Mesothelial cell of epicardium (in vitro differentiated cells): ENCODE data around the gene ABCA3. TPM values are rescaled to one million over a fixed set of nuclear protein-coding genes. Genes with fewer than 3 reads are reported as not detected.

Source experiments
- DNase-seq, 2 experiments: peaks; one replicate each; pipeline ENCODE4 v3.0.0; 2021; ENCODE audit warnings: low spot score in 2 of 2; ENCODE audit not compliant: unreplicated experiment in 2 of 2
- H3K27ac Mint-ChIP-seq: 2 replicates; pipeline ENCODE4 v1.8.0; 2021; ENCODE audit warnings: mixed read lengths
- H3K27me3 Mint-ChIP-seq: 2 replicates; pipeline ENCODE4 v1.8.0; 2021; ENCODE audit warnings: low read depth, mixed read lengths
- H3K36me3 Mint-ChIP-seq: 2 replicates; pipeline ENCODE4 v1.8.0; 2021; ENCODE audit warnings: mixed read lengths
- H3K4me1 Mint-ChIP-seq: 2 replicates; pipeline ENCODE4 v1.8.0; 2021; ENCODE audit warnings: mixed read lengths
- H3K4me3 Mint-ChIP-seq: 2 replicates; pipeline ENCODE4 v1.8.0; 2021; ENCODE audit warnings: mild to moderate bottlenecking, moderate library complexity, mixed read lengths
- H3K9me3 Mint-ChIP-seq: 2 replicates; pipeline ENCODE4 v1.8.0; 2021; ENCODE audit warnings: mixed read lengths
- microRNA-seq: library from miRNA; unstranded; fragments of <30 nt; microRNA quantifications from one replicate; pipeline ENCODE4 v1.2.0, GENCODE V29; 2021; ENCODE audit warnings: inconsistent platforms, mixed read lengths
- total RNA-seq: library from RNA; stranded (reverse); gene quantifications from 3 replicates; pipeline ENCODE4 v1.2.1, GENCODE V29; 2021
- TF ChIP-seq, protein P1 (sequence below): fragments of 200-600 bp; sonication (generic); IDR thresholded peaks from one replicate; pipeline ENCODE4 v1.5.0; 2021; ENCODE audit warnings: antibody characterized with exemption; ENCODE audit not compliant: unreplicated experiment

The ABCA3 gene
- total RNA-seq, 1 donor from 2014 or later: 3.5 TPM

DNA sequence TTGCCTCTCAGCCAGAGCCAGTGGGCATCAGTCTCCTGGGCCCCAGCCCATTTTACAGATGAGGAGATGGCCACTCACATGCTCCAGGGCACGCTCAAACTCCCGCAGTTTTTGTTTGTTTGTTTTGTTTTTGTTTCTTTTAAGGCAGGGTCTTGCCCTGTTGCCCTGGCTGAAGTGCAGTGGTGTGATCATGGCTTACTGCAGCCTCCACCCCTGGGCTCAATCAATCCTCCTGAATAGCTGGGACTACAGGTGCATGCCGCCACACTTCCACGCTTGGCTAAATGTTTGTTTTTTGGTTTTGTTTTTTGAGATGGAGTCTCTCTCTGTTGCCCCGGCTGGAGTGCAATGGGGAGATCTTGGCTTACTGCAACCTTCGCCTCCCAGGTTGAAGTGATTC, 113.6 kb downstream of the ABCA3 start:
- TF ChIP-seq, protein P1, sequence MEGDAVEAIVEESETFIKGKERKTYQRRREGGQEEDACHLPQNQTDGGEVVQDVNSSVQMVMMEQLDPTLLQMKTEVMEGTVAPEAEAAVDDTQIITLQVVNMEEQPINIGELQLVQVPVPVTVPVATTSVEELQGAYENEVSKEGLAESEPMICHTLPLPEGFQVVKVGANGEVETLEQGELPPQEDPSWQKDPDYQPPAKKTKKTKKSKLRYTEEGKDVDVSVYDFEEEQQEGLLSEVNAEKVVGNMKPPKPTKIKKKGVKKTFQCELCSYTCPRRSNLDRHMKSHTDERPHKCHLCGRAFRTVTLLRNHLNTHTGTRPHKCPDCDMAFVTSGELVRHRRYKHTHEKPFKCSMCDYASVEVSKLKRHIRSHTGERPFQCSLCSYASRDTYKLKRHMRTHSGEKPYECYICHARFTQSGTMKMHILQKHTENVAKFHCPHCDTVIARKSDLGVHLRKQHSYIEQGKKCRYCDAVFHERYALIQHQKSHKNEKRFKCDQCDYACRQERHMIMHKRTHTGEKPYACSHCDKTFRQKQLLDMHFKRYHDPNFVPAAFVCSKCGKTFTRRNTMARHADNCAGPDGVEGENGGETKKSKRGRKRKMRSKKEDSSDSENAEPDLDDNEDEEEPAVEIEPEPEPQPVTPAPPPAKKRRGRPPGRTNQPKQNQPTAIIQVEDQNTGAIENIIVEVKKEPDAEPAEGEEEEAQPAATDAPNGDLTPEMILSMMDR: no peak
- DNase-seq: no peak
- Mint-ChIP-seq H3K9me3 (no peaks in the 10 kb centered on the region), H3K4me1 (peaks cover 11% of the 10 kb centered on the region), H3K36me3 (no peaks in the 10 kb centered on the region), H3K27me3 (no peaks in the 10 kb centered on the region), H3K4me3 (no peak overlapping the region), H3K27ac (no peak overlapping the region)

DNA sequence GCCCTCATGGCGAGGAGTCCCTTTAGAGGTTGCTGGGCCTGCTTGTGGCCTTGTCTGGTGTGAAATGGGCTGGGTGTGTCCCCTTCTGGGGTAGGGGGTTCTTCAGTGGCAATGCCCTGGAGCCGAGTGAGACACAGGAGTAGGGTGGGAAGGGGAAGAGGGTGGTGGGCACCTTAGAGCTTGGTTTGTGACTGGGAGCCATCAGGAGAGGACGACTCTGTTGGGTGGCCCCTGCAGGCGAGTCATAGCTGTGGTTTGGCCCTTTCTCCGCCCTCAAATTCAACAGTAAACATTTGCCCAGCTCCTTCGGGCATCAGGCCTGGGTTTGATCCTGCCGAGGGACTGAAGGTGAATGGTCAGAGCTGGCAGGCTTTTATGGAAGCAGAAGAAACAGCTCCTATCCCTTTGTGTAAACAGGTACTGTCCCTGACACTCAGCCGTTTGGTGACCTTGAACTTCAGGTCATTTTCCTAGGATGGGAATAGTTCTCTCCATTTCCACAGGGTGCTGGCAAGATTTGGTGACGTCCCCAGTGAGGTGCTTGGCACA, 114.2 kb downstream of the ABCA3 start:
- H3K4me1 Mint-ChIP-seq: peaks cover 11% of the 10 kb centered on the region
- no peaks in the 10 kb centered on the region for H3K27me3 Mint-ChIP-seq
- no peak for DNase-seq
- H3K36me3 Mint-ChIP-seq: no peaks in the 10 kb centered on the region
- H3K4me3 Mint-ChIP-seq: peak overlapping the region; percentile 34
- H3K9me3 Mint-ChIP-seq: no peaks in the 10 kb centered on the region
- H3K27ac Mint-ChIP-seq: no peak overlapping the region
- TF ChIP-seq, protein P1: no peak

Small RNA genes lying within 50 kb of the gene (microRNA-seq; reads per million reads assigned to microRNA genes)
- gene MIR3677 (1.2 reads per million), gene MIR4717 (not detected)

Other genes starting within 250 kb of the ABCA3 start
- gene PKD1, start 204.8 kb downstream of the ABCA3 start, total RNA-seq: 173 to 183 TPM (median 175 TPM) in 3 replicates
- 1.1 to 1.5 TPM (median 1.3 TPM) in 3 replicates for gene RAB26, start 192.1 kb downstream of the ABCA3 start, total RNA-seq
- gene TRAF7, start 184.9 kb downstream of the ABCA3 start, total RNA-seq: 63.1 to 68.5 TPM (median 66.1 TPM) in 3 replicates
- 8.9 to 9.8 TPM (median 9.8 TPM) in 3 replicates for gene CASKIN1, start 144.1 kb downstream of the ABCA3 start, total RNA-seq
- gene MLST8, start 135.3 kb downstream of the ABCA3 start, total RNA-seq: 45.9 to 49.0 TPM (median 47.2 TPM) in 3 replicates
- gene BRICD5, start 129.9 kb downstream of the ABCA3 start, total RNA-seq: 11.9 to 14.4 TPM (median 13.0 TPM) in 3 replicates
- 15.2 to 17.9 TPM (median 16.8 TPM) in 3 replicates for gene PGP, start 125.9 kb downstream of the ABCA3 start, total RNA-seq
- 29.3 to 36.3 TPM (median 33.0 TPM) in 3 replicates for gene E4F1, start 117.1 kb downstream of the ABCA3 start, total RNA-seq
- 1.0 to 1.4 TPM (median 1.2 TPM) in 3 replicates for gene DNASE1L2, start 104.3 kb downstream of the ABCA3 start, total RNA-seq
- 53.3 to 54.8 TPM (median 54.5 TPM) in 3 replicates for gene ECI1, start 89.1 kb downstream of the ABCA3 start, total RNA-seq
- 229 to 243 TPM (median 229 TPM) in 3 replicates for gene RNPS1, start 72.6 kb downstream of the ABCA3 start, total RNA-seq
- 15.2 to 17.4 TPM (median 16.7 TPM) in 3 replicates for gene CCNF, start 88.7 kb upstream of the ABCA3 start, total RNA-seq
- gene TEDC2, start 119.4 kb upstream of the ABCA3 start, total RNA-seq: 14.5 to 16.0 TPM (median 14.7 TPM) in 3 replicates
- gene NTN3, start 130.6 kb upstream of the ABCA3 start, total RNA-seq: 17.4 to 17.9 TPM (median 17.5 TPM) in 3 replicates
- 24.2 to 25.0 TPM (median 24.7 TPM) in 3 replicates for gene TBC1D24, start 134.4 kb upstream of the ABCA3 start, total RNA-seq
- 143 to 151 TPM (median 149 TPM) in 3 replicates for gene ATP6V0C, start 173.2 kb upstream of the ABCA3 start, total RNA-seq
- gene AMDHD2, start 179.6 kb upstream of the ABCA3 start, total RNA-seq: 46.3 to 47.2 TPM (median 46.4 TPM) in 3 replicates
- 0.75 to 1.7 TPM (median 1.1 TPM) in 3 replicates for gene CEMP1, start 190.7 kb upstream of the ABCA3 start, total RNA-seq
- gene PDPK1, start 197.3 kb upstream of the ABCA3 start, total RNA-seq: 40.4 to 44.6 TPM (median 42.7 TPM) in 3 replicates